GM18499 (cell line): ENCODE measurements around the gene TUNAR.

Source experiments
- ATAC-seq: cut with Tn5 transposase; IDR thresholded peaks from one replicate; pipeline ENCODE4 v1.9.1; 2021; ENCODE audit warnings: moderate number of reproducible peaks; ENCODE audit not compliant: insufficient read depth, unreplicated experiment

TUNAR gene

GRCh38 chr14:95870772-95871171 is 5.9 kb upstream of the TUNAR start:
- ATAC-seq: no peak

GRCh38 chr14:95871531-95871930 is 5.1 kb upstream of the TUNAR start:
- no peak for ATAC-seq

- ATAC-seq: no peak
These were observed 3.9 kb upstream of the TUNAR start for GRCh38 chr14:95872777-95873176.

- no peak for ATAC-seq
These were observed 536 bp upstream of the TUNAR start for GRCh38 chr14:95875831-95876760.

- no peak for ATAC-seq
These were observed 1.0 kb downstream of the TUNAR start for GRCh38 chr14:95877633-95878032.

GRCh38 chr14:95884377-95884776 is 7.7 kb downstream of the TUNAR start:
- no peak for ATAC-seq

- ATAC-seq: no peak
These were observed 8.6 kb downstream of the TUNAR start for GRCh38 chr14:95885278-95885677.

GRCh38 chr14:95885866-95886265 is 9.2 kb downstream of the TUNAR start:
- ATAC-seq: no peak

- no peak for ATAC-seq
These were observed 9.9 kb downstream of the TUNAR start for GRCh38 chr14:95886366-95887056.

- no peak for ATAC-seq
These were observed 10.7 kb downstream of the TUNAR start for GRCh38 chr14:95887351-95887750.

- no peak for ATAC-seq
These were observed 12.8 kb downstream of the TUNAR start for GRCh38 chr14:95889236-95889979.

GRCh38 chr14:95891742-95892141 is 15.1 kb downstream of the TUNAR start:
- ATAC-seq: no peak

GRCh38 chr14:95892142-95892541 is 15.5 kb downstream of the TUNAR start:
- no peak for ATAC-seq

- no peak for ATAC-seq
These were observed 19.1 kb downstream of the TUNAR start for GRCh38 chr14:95895720-95896119.

- ATAC-seq: no peak
These were observed 20.0 kb downstream of the TUNAR start for GRCh38 chr14:95896498-95897135.

- ATAC-seq: no peak
These were observed 20.6 kb downstream of the TUNAR start for GRCh38 chr14:95897280-95897679.

- no peak for ATAC-seq
These were observed 24.4 kb downstream of the TUNAR start for GRCh38 chr14:95901054-95901453.

GRCh38 chr14:95902273-95902826 is 25.7 kb downstream of the TUNAR start:
- no peak for ATAC-seq

- no peak for ATAC-seq
These were observed 26.5 kb downstream of the TUNAR start for GRCh38 chr14:95903165-95903564.

GRCh38 chr14:95903616-95904107 is 27.0 kb downstream of the TUNAR start:
- ATAC-seq: no peak
